RCC 7860 (cell line): Measurements from ENCODE around the gene DPP6.

Experiments
- DNase-seq: peaks from one replicate; pipeline ENCODE4 v3.0.0-alpha.2; 2015; ENCODE audit warnings: low spot score
- FAIRE-seq: peaks from 2 replicates; lab custom pipeline; 2012; peaks lifted over from hg19 to GRCh38; lab: Jason Lieb, UNC

The DPP6 gene

GRCh38 chr7:154324196-154324595 lies 272.0 kb downstream of the DPP6 start:
- FAIRE-seq, result no peak
- no peak for DNase-seq

GRCh38 chr7:154326421-154326820 lies 274.2 kb downstream of the DPP6 start:
- FAIRE-seq, result no peak
- DNase-seq, result no peak

GRCh38 chr7:154330318-154330717 lies 278.1 kb downstream of the DPP6 start:
- no peak for FAIRE-seq
- DNase-seq, result no peak

- DNase-seq, result no peak
- no peak for FAIRE-seq
These were observed 280.8 kb downstream of the DPP6 start for GRCh38 chr7:154332811-154333580.

- DNase-seq (no peak), FAIRE-seq (no peak)
These were observed 284.1 kb downstream of the DPP6 start for GRCh38 chr7:154336295-154336694.

GRCh38 chr7:154338701-154339506 lies 286.7 kb downstream of the DPP6 start:
- DNase-seq (no peak), FAIRE-seq (no peak)

GRCh38 chr7:154342971-154343633 lies 290.9 kb downstream of the DPP6 start:
- FAIRE-seq, result no peak
- no peak for DNase-seq

GRCh38 chr7:154343778-154344412 lies 291.7 kb downstream of the DPP6 start:
- FAIRE-seq, result no peak
- DNase-seq, result no peak

GRCh38 chr7:154345093-154345492 lies 292.9 kb downstream of the DPP6 start:
- DNase-seq, result no peak
- no peak for FAIRE-seq

- FAIRE-seq (no peak), DNase-seq (no peak)
These were observed 295.6 kb downstream of the DPP6 start for GRCh38 chr7:154347700-154348266.

- FAIRE-seq (no peak), DNase-seq (no peak)
These were observed 298.7 kb downstream of the DPP6 start for GRCh38 chr7:154350892-154351291.

GRCh38 chr7:154353355-154353767 lies 301.2 kb downstream of the DPP6 start:
- FAIRE-seq (no peak), DNase-seq (no peak)

- no peak for DNase-seq
- FAIRE-seq, result no peak
These were observed 312.0 kb downstream of the DPP6 start for GRCh38 chr7:154364170-154364569.

- DNase-seq (no peak), FAIRE-seq (no peak)
These were observed 319.2 kb downstream of the DPP6 start for GRCh38 chr7:154371424-154371823.

GRCh38 chr7:154372011-154372601 lies 319.9 kb downstream of the DPP6 start:
- FAIRE-seq (no peak), DNase-seq (no peak)

GRCh38 chr7:154373956-154374355 lies 321.8 kb downstream of the DPP6 start:
- DNase-seq (no peak), FAIRE-seq (no peak)

GRCh38 chr7:154375956-154376355 lies 323.8 kb downstream of the DPP6 start:
- FAIRE-seq, result no peak

GRCh38 chr7:154380771-154381170 lies 328.6 kb downstream of the DPP6 start:
- DNase-seq, result no peak

More at GRCh38 chr7:154375956-154376355, 323.8 kb downstream of the DPP6 start:
- DNase-seq, result no peak

GRCh38 chr7:154383045-154383444 lies 330.8 kb downstream of the DPP6 start:
- no peak for FAIRE-seq

More at GRCh38 chr7:154380771-154381170, 328.6 kb downstream of the DPP6 start:
- no peak for FAIRE-seq

GRCh38 chr7:154385214-154385613 lies 333.0 kb downstream of the DPP6 start:
- FAIRE-seq (no peak), DNase-seq (no peak)

More at GRCh38 chr7:154383045-154383444, 330.8 kb downstream of the DPP6 start:
- no peak for DNase-seq
